Measurements from ENCODE around the gene SPATA31D4. TPM values are rescaled to one million over a fixed set of nuclear protein-coding genes. Genes with fewer than 3 reads are reported as not detected.
"Not testable (repeated sequence)": the region's sequence is repeated elsewhere in the genome, so short reads cannot be mapped to it uniquely, and the experiment has no call there.

Gene SPATA31D4
- total RNA-seq (ENCODE audit: unreplicated experiment) = not detected
- long read RNA-seq = 0 reads

GRCh38 chr9:81928305-81928704 lies at the start of gene SPATA31D4:
Gene SPATA31D4, plus strand, starts transcription at chr9:81928428. Its CDS starts 86 bp downstream, at chr9:81928514.
- not testable (repeated sequence) for H3K4me1 Mint-ChIP-seq (ENCODE audit: unreplicated experiment); DNase-seq (ENCODE audit: low spot score); H3K27ac Mint-ChIP-seq (ENCODE audit: unreplicated experiment); H3K4me3 Mint-ChIP-seq (ENCODE audit: unreplicated experiment); H3K36me3 Mint-ChIP-seq (ENCODE audit: low read depth, unreplicated experiment); H3K27me3 Mint-ChIP-seq (ENCODE audit: unreplicated experiment); H3K9me3 Mint-ChIP-seq (ENCODE audit: unreplicated experiment)

GRCh38 chr9:81878530-81878929 lies 49.7 kb upstream of the SPATA31D4 start:
- H3K4me1 Mint-ChIP-seq (ENCODE audit: unreplicated experiment) = peaks cover 8% of the 10 kb centered on the region
- H3K36me3 Mint-ChIP-seq (ENCODE audit: low read depth, unreplicated experiment) = no peaks in the 10 kb centered on the region
- H3K27me3 Mint-ChIP-seq (ENCODE audit: unreplicated experiment) = no peaks in the 10 kb centered on the region
- TF ChIP-seq CTCF (IDR thresholded peaks at IDR 0.05; ENCODE audit: unreplicated experiment) = no peak
- H3K4me3 Mint-ChIP-seq (ENCODE audit: unreplicated experiment) = no peak overlapping the region
- no peak overlapping the region for H3K27ac Mint-ChIP-seq (ENCODE audit: unreplicated experiment)
- H3K9me3 Mint-ChIP-seq (ENCODE audit: unreplicated experiment) = no peaks in the 10 kb centered on the region
- no peak for DNase-seq (ENCODE audit: low spot score)

GRCh38 chr9:81879501-81879916 lies 48.7 kb upstream of the SPATA31D4 start:
- no peak overlapping the region for H3K4me3 Mint-ChIP-seq (ENCODE audit: unreplicated experiment)
- DNase-seq (ENCODE audit: low spot score) = peak; percentile 7
- peaks cover 8% of the 10 kb centered on the region for H3K4me1 Mint-ChIP-seq (ENCODE audit: unreplicated experiment)
- H3K27ac Mint-ChIP-seq (ENCODE audit: unreplicated experiment) = no peak overlapping the region
- H3K9me3 Mint-ChIP-seq (ENCODE audit: unreplicated experiment) = no peaks in the 10 kb centered on the region
- TF ChIP-seq CTCF (IDR thresholded peaks at IDR 0.05; ENCODE audit: unreplicated experiment) = no peak
- no peaks in the 10 kb centered on the region for H3K36me3 Mint-ChIP-seq (ENCODE audit: low read depth, unreplicated experiment)
- no peaks in the 10 kb centered on the region for H3K27me3 Mint-ChIP-seq (ENCODE audit: unreplicated experiment)

- no peaks in the 10 kb centered on the region for H3K36me3 Mint-ChIP-seq (ENCODE audit: low read depth, unreplicated experiment)
- H3K27ac Mint-ChIP-seq (ENCODE audit: unreplicated experiment) = no peak overlapping the region
- H3K27me3 Mint-ChIP-seq (ENCODE audit: unreplicated experiment) = peaks cover 1% of the 10 kb centered on the region
- no peaks in the 10 kb centered on the region for H3K4me1 Mint-ChIP-seq (ENCODE audit: unreplicated experiment)
- H3K9me3 Mint-ChIP-seq (ENCODE audit: unreplicated experiment) = no peaks in the 10 kb centered on the region
- no peak overlapping the region for H3K4me3 Mint-ChIP-seq (ENCODE audit: unreplicated experiment)
- DNase-seq (ENCODE audit: low spot score) = no peak
- no peak for TF ChIP-seq CTCF (IDR thresholded peaks at IDR 0.05; ENCODE audit: unreplicated experiment)
Observed at GRCh38 chr9:81885602-81886001, 42.6 kb upstream of the SPATA31D4 start.

- Mint-ChIP-seq H3K36me3 (ENCODE audit: low read depth, unreplicated experiment) (no peaks in the 10 kb centered on the region), H3K4me3 (ENCODE audit: unreplicated experiment) (no peak overlapping the region), H3K27ac (ENCODE audit: unreplicated experiment) (no peak overlapping the region), H3K27me3 (ENCODE audit: unreplicated experiment) (peaks cover 1% of the 10 kb centered on the region), H3K9me3 (ENCODE audit: unreplicated experiment) (no peaks in the 10 kb centered on the region), H3K4me1 (ENCODE audit: unreplicated experiment) (no peaks in the 10 kb centered on the region)
- DNase-seq (ENCODE audit: low spot score) = no peak
- no peak for TF ChIP-seq CTCF (IDR thresholded peaks at IDR 0.05; ENCODE audit: unreplicated experiment)
Observed at GRCh38 chr9:81886665-81887064, 41.6 kb upstream of the SPATA31D4 start.

Data from endothelial cell (in vitro differentiated cells).